Amniotic stem cell (primary cell): ENCODE results near the gene PRND.
"Not testable (repeated sequence)": the region's sequence is repeated elsewhere in the genome, so short reads cannot be mapped to it uniquely, and the experiment has no call there.

Source experiments
- DNase-seq: peaks from one replicate; lab custom pipeline; 2025; lab: John Stamatoyannopoulos, UW

PRND gene

DNA sequence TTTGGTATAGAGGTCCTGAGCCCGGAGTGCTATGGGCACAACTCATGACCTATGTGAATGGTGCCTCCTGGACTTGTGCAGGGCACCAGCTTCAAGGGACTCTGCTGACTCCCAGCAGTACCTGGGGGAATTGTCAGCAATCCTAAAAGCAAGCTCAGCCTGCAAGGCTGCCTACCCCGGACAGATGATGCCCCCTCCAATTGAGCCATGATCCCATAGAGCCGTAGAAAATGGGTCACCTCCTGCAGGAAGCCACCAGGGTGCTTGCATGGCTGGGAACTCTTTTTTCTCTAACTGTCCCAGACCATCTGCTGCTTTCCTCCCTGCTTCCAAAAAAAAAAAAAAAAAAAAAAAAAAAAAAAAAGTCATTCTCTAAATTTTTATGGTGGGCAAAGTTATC lies 12.9 kb upstream of the PRND start:
- DNase-seq: no peak

DNA sequence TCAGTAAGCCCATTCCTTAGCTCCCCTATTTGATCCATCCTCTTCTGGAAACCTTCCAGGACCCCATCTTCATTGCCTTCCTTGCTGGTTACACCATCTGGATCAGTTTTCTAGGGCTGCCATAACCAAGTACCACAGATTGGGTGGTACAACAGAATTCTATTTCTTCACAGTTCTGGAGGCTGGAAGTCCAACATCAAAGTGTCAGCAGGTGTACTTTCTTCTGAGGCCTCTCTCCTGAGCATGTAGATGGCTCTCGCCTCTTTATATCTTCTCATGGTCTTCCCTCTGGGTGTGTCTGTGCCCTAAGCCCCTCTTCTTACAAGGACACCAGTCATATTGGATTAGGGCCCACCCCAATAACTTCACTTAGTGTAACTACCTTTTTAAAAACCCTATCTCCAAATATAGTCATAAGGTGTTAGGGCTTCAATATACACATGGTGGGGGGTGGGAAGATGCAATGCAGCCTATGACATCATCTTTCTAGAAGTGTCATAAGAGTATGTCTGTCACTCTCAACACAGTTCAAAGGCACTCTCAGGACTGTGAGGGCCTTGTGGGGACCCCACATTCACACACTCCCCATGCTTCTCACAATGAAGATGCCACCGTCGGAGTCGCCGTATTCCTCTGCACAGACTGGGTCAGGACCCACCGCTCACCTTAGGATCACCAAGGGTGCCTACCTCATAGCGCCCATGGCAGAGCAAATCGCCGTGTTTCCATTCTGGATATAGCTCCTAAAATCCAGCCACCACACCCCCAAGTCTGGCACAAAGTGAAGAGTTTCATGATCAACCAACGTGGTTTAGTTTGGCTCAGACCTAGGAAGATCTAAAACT lies 12.2 kb upstream of the PRND start:
- DNase-seq: no peak

DNA sequence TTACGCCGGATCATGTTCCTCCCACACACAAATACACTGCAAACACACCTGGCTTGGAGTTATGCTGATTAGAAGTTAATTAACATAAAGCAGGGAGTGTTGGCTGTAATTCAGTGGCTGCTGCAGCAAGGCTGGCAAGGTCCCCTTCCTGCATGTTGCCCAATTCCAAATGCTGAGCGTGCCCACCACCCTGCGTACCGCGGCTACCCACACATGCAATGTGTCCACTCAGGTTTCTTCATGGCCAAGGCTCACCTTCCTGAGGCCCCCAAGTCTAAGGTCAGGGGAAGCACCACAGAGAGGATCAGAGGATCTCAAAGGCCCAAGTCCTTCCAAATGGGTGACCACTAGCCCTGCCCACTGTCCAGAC lies 11.6 kb upstream of the PRND start:
- DNase-seq: no peak

DNA sequence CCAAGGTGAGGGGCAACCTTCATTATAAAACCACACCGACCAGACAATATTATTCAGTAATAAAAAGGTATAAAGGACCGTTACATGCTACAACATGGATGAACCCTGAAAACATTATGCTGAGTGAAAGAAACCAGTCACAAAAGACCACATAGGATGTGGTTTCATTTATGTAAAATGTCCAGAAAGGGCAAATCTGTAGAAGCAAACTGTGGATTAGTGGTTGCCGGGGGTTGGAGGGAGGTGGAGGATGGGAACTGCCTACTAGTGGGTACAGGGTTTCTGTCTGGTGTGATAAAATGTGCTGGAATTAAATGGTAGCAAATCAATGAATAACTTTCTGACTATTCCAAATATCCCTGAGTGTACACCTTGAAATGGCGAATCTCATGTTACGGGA lies 10.2 kb upstream of the PRND start:
- DNase-seq: no peak

DNA sequence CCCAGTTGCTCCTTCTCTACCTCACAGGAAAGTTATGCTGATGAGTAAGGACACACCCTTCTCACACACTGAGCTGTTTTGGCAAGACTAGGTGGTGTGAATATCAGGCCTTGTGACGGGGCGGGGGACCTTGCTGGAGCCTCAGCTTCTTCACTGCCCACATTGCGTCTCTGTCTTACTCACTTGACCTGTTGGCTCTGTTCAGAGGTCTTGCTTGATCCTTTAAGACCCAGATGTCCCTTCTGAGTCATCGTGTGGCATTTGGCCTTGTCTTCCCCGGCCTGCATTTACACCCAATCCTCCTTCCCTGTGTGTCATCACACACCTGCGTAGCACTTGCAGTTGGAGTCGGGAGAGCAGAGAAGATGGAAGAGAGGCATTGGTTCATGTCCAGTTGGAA lies 8.3 kb upstream of the PRND start:
- no peak for DNase-seq

DNA sequence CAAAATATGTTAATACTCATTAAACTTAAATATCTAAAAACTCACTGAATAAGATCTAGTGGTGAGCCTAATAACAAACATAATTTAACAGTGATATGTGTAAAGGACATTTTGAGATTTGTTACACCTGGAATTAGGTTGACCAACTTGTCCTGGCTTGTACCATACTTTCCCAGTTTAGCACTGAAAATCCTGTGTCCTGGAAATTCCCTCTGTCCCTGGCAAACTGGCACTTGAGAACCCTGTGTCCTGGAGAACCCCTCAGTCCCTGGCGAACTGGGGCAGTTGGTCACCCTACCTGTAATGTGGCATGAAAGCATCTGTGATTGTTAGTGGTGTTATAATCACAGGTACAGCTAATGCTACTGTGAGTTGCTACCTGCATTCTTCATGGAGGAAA lies 6.9 kb upstream of the PRND start:
- no peak for DNase-seq

DNA sequence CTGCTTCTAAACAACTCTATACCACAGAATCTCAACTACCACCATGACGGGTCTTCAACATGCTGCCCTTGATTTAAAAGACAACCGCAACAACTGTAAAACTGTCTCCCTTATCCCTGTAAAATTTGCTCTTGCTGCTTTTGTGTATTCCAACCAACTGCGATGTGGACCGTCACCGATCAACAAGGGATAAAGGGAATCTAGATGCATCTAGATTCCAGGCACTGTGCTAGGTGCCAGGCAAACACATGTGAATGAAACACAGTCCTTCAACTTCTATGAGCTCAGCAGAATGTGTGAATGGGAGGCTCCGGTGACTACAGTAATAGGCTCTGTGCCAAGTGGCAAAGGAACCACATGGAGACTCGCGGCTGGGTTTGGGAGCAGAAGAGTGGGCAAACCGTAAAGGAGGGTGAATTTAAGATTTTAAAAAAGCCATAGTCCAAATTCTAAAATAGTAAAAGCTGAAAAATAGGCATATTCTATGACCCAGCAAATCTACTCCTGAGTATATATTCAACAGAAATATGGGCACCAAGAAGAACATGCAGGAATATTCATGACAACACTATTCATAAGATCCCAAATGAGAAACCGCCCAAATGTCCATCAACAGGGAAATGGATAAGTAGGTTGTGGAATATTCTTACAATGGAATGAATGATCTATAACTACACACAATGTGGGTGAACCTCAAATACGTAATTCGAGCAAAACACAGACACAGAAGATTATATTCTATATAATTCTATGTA lies 3.7 kb upstream of the PRND start:
- no peak for DNase-seq

DNA sequence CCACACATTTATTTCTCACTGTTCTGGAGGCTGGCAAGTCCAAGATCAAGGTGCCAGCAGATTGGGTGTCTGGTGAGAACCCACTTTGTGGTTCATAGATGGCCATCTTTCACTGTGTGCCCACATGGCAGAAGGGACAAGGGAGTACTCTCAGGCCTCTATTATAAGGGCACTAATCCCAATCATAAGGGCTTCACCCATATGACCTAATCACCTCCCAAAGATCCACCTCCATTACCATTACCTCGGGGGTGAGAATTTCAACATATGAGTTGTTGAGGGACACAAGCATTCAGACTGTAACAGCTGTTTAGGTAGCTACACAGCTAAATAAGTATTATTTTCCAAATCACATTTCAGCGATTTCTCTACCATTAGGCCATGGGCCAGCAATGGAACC lies 2.5 kb upstream of the PRND start:
- DNase-seq: no peak

DNA sequence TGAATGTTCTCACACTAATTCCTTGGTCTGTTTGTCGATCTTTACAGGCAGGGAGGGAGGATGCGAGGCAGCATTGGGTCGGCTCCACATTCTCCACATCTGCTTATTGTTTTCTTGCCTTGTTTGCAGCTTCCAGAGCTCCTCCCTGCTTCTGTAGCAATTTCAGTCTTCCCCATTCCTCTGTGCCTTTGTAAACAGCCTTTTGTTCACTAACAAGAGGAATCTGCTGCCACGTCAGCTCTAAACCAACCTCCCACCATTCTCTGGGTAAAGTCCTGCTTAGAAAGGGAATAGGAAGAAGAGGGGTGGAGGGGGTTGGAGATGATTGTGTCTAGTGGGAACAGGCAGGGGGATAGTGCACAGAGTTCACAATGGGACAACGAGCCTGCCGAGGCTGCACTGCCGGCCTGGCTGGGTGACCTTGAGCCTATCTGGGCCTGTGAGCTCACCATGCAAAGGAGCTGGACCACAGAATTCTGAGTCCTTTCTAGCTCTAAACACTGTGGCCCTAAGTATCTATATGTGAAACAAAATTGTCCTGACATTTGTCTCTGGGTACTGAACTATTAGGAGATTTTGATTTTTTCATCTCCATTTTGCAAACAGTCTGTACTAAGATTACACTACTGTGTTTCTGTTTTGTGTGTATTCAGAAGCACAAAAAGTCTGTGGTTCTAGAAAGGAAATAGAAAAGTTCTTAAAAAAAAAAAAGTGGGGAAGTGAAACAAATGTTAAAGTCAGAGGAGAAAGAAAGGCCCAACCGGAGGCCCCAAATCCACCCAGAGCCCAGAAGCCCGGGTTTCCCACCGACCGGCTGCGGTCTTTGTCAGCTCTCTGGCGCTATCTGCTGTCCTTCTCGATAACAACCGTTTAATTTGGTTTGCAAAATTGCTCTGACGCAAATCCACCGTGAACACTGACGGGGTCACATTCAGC lies 1.4 kb upstream of the PRND start:
- DNase-seq: peak; percentile 62

DNA sequence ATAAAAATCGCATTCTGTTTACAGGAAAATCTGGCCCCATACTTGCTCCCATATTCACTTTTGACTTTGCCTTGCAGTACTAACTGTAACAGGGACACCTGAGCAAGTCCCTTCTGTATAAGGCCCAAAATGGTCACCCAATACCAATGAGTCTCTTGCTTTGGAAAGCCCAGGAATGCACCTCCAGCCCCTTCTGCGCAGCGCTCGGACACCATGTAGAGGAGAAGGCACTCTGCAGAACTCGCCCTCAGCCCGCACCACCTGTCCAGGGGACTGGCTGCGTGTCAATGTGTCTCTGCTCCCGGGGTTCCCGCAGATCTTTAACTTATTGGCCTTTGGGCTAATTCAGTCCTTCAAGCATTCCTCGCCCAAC lies 746 bp upstream of the PRND start:
- DNase-seq: no peak

DNA sequence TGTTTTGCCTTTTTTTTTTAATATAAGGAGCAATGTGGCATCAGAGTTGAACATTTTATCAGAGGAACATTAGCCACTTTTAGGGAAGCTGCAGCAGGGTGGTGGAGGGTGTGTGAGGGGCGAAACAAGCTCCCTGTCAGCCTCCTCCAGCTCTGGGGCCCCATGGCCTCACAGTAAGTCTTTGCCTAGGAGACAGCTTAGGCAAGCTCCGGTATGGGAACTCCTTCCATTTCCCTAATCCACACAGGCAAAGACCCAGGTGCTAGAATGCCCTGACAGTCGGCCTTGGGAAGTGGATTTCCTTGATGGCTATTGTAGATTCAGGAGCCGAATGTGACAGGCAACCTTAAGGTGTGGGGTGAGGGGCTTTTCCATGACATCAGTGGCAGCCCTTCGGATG lies 862 bp downstream of the PRND start:
- no peak for DNase-seq

DNA sequence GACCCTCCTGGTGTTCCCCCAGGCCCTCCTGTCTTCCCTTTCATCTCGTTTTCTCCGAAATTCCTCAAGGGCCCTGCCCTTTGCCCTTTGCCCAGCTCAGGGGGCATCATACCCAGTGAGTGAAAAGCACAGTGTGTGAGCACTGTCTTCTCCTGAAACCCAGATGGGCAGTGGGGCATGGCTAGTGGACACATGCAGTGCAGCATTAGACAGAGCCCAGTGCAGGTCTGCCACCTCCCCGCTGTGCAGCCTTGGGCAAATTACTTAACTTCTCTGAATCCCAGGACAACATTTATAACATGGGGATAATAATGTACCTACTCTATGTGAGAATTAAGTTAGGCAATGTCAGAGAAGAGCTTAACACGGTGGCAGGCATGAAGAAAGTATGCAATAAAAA lies 1.3 kb downstream of the PRND start:
- no peak for DNase-seq

DNA sequence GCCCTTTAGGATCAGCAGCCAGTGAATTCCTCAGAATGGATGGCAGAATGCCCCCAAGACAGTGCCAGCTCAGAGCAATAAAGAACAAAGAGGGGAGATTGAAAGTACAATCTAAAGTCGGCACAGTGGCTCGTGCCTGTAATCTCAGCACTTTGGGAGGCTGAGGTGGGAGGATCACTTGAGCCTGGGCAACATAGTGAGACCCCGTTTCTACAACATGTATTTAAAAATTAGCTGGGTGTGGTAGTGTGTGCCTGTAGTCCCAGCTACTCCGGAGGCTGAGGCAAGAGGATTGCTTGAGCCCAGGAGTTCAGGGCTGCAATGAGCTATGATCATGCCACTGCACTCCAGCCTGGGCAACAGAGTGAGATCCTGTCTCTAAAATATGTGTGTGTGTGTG lies 1.8 kb downstream of the PRND start:
- DNase-seq: not testable (repeated sequence)

DNA sequence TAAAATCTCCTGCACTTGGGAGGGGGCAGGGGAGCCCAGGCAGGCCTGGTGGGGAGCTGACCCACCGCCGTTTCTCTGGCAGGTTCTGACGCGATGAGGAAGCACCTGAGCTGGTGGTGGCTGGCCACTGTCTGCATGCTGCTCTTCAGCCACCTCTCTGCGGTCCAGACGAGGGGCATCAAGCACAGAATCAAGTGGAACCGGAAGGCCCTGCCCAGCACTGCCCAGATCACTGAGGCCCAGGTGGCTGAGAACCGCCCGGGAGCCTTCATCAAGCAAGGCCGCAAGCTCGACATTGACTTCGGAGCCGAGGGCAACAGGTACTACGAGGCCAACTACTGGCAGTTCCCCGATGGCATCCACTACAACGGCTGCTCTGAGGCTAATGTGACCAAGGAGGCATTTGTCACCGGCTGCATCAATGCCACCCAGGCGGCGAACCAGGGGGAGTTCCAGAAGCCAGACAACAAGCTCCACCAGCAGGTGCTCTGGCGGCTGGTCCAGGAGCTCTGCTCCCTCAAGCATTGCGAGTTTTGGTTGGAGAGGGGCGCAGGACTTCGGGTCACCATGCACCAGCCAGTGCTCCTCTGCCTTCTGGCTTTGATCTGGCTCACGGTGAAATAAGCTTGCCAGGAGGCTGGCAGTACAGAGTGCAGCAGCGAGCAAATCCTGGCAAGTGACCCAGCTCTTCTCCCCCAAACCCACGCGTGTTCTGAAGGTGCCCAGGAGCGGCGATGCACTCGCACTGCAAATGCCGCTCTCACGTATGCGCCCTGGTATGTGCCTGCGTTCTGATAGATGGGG lies 3.0 kb downstream of the PRND start:
- DNase-seq: no peak

DNA sequence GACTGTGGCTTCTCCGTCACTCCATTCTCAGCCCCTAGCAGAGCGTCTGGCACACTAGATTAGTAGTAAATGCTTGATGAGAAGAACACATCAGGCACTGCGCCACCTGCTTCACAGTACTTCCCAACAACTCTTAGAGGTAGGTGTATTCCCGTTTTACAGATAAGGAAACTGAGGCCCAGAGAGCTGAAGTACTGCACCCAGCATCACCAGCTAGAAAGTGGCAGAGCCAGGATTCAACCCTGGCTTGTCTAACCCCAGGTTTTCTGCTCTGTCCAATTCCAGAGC lies 3.5 kb downstream of the PRND start:
- DNase-seq: no peak

DNA sequence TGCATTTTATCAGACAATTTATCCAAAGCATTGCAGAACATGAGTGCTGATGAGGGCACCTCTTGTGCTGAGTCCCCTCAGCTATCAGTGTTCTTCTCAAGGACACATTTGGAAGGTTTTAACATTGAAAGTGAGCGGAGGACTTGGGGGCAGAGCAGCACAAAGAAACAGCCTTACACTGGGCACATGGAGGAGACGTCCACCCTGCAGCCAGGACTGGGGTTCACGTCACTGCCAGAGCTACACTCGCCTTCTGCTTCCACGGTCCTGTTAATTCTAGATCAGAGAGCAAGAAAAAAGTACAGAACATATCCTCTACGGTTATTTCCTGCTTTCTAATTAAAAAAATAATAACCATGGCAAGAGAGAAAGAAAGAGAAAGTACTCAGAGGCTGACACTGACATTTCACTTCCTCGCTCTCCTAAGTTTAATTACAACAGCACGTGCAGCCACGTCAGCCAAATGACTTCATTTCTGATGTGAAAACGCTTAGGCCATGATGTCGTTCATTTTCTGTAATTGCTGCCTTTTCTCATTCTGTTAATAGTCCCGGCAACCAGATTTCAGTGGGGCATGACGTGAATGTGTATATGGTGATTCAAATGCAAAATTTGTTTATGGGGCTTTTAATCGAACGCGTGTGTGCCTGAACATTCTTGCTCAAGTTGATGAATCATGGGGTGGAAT lies 5.1 kb downstream of the PRND start:
- no peak for DNase-seq

DNA sequence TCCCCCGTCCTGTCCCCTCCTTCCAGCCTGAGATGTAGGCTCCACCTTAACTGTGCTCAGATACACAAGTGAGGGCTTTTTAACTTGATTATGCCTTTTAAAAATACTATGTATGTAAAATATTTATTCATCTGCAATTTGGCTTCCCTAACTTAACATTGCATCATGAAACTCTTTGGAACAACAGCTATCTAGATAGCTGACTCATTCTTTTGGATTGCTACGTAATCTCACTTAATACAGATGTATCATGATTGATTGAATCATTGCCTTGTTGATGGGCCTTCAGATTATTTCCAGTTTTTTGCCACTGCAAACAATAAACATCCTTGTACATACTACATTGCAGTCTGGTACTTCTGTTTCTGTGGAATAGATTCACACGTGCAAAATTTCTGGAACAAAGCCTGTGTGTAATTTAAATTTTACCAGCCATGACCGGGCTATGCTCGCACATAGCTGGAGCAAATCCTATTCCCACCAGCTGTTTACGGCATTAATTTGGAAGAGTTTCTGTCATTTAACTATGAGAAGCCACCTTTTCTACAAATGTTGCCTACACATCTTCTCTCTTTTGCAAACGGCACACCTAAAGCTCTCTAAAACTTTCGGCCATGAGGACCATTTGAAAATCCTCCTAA lies 6.5 kb downstream of the PRND start:
- no peak for DNase-seq

DNA sequence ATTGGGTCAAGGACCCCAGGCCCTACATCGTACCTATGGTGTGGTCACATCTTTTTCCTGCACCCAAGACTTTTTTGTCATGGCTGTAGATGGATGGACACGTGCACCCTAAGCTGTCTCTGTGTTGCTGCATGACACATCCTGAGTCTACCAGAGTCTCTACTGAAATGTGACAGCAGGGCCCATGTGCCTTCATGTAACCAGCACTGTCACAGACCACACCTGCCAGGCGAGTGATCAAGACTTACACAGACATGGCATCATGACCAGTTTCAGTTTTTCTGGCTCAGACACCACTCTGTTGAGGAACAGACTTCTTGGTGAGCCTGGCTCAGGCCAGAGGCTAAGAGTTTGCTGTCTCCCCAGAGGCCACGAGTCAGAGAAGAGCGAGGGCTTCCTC lies 7.6 kb downstream of the PRND start:
- DNase-seq: no peak

DNA sequence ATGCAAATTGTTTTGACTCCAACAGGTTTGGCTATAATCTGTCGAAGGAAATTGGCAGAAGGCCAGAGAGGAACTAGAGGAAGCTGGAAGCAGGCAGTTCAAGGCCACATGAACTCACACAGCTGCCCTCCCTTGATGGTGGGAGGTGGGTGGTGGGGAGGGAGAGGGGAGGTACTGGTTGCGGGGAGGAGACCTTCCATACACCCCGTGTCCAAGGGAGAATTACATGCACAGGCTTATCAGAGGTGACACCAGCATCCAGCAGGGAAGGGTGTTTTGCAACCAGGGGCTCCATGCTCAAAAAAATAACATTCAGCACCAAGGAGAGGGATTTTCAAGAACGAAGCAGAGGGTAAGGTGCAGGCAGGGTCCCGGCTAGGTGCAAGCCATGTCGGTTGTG lies 9.1 kb downstream of the PRND start:
- no peak for DNase-seq

DNA sequence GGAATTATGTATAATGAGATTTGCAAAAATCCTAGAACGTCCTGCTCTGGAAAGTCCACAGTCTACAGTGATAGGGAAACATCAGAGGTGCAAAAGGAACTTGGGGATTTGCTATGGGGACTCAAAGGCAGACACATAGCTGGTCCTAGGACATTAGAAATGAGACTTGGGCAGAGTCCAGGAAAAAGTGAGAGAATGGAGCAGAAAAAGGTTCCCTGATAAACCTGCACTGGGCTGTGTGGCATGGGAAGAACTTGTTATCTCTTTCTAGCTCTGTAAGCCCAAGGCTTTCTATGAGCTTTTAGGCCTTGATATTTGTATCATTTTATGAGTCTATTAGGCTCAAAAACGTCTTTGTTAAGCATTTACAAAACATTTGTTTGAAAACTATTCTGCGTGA lies 15.2 kb downstream of the PRND start:
- no peak for DNase-seq
